ENCODE measurements around the gene PIAS2.
"Not testable (repeated sequence)": the region's sequence is repeated elsewhere in the genome, so short reads cannot be mapped to it uniquely, and the experiment has no call there.

The PIAS2 gene

DNA sequence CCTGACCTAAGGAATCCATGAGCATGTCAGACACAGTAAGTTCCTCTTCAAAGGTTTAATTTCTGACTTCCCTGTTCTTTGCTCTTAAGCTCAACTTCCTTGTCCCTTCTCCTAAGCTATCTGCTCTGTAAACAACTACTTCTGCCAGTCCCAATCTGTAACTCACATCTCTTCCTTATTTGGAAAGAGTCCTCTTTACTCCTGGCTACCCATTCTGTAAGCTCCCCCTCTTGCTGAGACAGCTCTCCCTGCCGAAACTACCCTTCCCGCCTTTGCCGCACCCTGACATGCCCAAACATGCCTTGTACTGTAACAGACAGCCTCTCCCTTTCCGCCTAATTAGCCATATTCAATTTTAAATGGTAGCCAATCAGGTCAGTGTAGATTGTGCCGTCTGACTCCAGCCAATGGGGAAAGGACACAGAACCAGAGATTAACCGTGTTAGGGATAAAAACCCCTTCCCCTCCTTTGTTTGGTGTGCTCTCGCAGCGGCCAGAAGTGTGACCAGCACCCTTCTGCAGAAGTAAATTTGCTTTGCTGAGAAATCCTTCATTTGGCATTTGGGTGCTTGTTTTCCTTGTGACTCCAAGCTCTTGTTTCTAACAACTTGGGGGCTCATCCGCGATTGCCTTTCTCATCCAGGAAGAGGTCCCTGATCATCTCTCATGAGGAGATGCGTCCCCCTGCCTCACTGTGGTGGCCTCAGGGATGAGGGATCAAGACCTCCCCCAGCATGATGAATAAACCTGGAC is 49.0 kb downstream of the PIAS2 start:
- Histone ChIP-seq H3K27ac (no peak overlapping the region), H3K36me3 (peaks cover 3% of the 10 kb centered on the region), H3K4me3 (ENCODE audit: low read depth, low read length) (no peak overlapping the region), H3K27me3 (ENCODE audit: insufficient read depth, low read depth, severe bottlenecking) (no peaks in the 10 kb centered on the region), H3K9me3 (ENCODE audit: severe bottlenecking) (peaks cover 5% of the 10 kb centered on the region)
- no peak for DNase-seq
- no peak for TF ChIP-seq CTCF (IDR thresholded peaks at IDR 0.05; ENCODE audit: low read depth, low read length)

GRCh38 chr18:46867367-46868143 is 49.8 kb downstream of the PIAS2 start:
- no peak for TF ChIP-seq CTCF (IDR thresholded peaks at IDR 0.05; ENCODE audit: low read depth, low read length)
- H3K4me3 ChIP-seq (ENCODE audit: low read depth, low read length), result no peak overlapping the region
- H3K27me3 ChIP-seq (ENCODE audit: insufficient read depth, low read depth, severe bottlenecking), result no peaks in the 10 kb centered on the region
- no peak for DNase-seq
- no peak overlapping the region for H3K27ac ChIP-seq
- peaks cover 3% of the 10 kb centered on the region for H3K36me3 ChIP-seq
- H3K9me3 ChIP-seq (ENCODE audit: severe bottlenecking), result peaks cover 5% of the 10 kb centered on the region

DNA sequence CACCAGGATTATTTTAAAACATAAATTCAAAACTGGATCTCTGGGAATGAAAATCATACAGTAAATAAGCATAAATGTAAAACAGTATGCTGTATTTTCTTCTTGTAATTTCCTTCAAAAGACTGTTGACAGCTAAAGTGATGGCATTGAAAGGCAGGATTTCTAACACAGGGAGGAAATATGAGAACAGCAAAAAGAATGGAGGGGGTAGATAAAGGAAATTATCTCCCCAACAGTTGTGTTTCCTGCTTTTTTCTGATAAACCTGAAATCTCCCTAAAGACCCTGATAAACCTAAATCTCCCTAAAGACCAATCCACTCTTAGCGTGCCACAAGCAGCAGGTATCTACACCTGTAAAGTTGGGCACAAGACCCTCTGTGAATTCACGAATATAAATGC is 50.8 kb downstream of the PIAS2 start:
- Histone ChIP-seq H3K36me3 (peaks cover 3% of the 10 kb centered on the region), H3K9me3 (ENCODE audit: severe bottlenecking) (peaks cover 5% of the 10 kb centered on the region), H3K27ac (no peak overlapping the region), H3K27me3 (ENCODE audit: insufficient read depth, low read depth, severe bottlenecking) (no peaks in the 10 kb centered on the region), H3K4me3 (ENCODE audit: low read depth, low read length) (no peak overlapping the region)
- no peak for DNase-seq
- no peak for TF ChIP-seq CTCF (IDR thresholded peaks at IDR 0.05; ENCODE audit: low read depth, low read length)

DNA sequence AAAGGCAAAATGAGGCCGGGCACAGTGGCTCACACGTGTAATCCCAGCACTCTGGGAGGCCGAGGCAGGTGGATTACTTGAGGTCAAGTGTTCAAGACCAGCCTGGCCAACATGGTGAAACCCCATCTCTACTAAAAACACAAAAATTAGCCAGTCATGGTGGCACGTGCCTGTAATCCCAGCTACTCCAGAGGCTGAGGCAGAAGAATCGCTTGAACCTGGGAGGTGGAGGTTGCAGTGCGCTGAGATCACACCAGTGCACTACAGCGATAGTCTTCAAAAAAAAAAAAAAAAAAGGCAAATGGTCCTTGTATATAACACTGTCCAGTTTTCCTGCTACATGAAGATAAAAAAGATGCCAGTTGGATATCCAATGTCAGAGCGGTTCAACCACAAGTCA is 52.1 kb downstream of the PIAS2 start:
- not testable (repeated sequence) for DNase-seq; H3K27ac ChIP-seq; H3K27me3 ChIP-seq (ENCODE audit: insufficient read depth, low read depth, severe bottlenecking); H3K4me3 ChIP-seq (ENCODE audit: low read depth, low read length); H3K36me3 ChIP-seq; H3K9me3 ChIP-seq (ENCODE audit: severe bottlenecking)

GRCh38 chr18:46859855-46860254 is 57.5 kb downstream of the PIAS2 start:
- no peak for TF ChIP-seq CTCF (IDR thresholded peaks at IDR 0.05; ENCODE audit: low read depth, low read length)
- H3K4me3 ChIP-seq (ENCODE audit: low read depth, low read length), result no peak overlapping the region
- peaks cover 11% of the 10 kb centered on the region for H3K36me3 ChIP-seq
- no peak for DNase-seq
- H3K9me3 ChIP-seq (ENCODE audit: severe bottlenecking), result no peaks in the 10 kb centered on the region
- no peaks in the 10 kb centered on the region for H3K27me3 ChIP-seq (ENCODE audit: insufficient read depth, low read depth, severe bottlenecking)
- no peak overlapping the region for H3K27ac ChIP-seq

- peaks cover 18% of the 10 kb centered on the region for H3K36me3 ChIP-seq
- H3K4me3 ChIP-seq (ENCODE audit: low read depth, low read length), result no peak overlapping the region
- no peak for TF ChIP-seq CTCF (IDR thresholded peaks at IDR 0.05; ENCODE audit: low read depth, low read length)
- no peaks in the 10 kb centered on the region for H3K9me3 ChIP-seq (ENCODE audit: severe bottlenecking)
- DNase-seq, result no peak
- no peak overlapping the region for H3K27ac ChIP-seq
- H3K27me3 ChIP-seq (ENCODE audit: insufficient read depth, low read depth, severe bottlenecking), result no peaks in the 10 kb centered on the region
Measured at GRCh38 chr18:46858290-46858689, 59.0 kb downstream of the PIAS2 start.
